ENCODE measurements around the gene MAML2.

MAML2 gene

GRCh38 chr11:96232132-96232531 is 110.9 kb downstream of the MAML2 start:
- DNase-seq, result no peak

- DNase-seq, result no peak
Observed at GRCh38 chr11:96230686-96231085, 112.3 kb downstream of the MAML2 start.

DNA sequence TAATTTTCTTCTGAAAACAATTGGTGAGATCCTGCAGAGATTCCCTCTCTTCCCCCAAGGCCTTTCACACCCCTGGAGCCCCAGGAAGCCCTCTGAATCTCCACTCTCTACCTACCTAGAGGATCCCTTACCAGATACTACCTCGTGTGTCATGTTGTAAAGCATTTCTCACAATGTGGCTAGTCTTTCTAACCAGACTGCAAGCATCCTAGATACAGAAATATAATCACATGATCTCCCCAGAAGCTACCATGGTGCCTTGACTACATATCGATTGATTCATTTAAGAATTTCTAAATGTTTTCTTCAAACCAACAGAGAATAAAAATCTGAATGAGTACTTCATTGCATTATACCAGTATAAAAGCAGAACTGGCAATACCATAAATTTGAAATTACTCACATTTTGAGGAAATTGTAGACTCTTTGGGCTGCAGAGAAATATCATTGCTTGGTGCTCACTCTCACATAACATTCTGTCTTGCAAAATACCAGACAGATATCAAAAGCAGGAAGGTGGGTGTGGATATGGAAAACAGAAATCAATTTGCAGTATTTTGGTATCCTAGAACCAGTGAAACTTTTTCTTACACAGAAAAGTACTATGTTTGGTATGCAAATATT is 113.5 kb downstream of the MAML2 start:
- DNase-seq, result no peak

DNA sequence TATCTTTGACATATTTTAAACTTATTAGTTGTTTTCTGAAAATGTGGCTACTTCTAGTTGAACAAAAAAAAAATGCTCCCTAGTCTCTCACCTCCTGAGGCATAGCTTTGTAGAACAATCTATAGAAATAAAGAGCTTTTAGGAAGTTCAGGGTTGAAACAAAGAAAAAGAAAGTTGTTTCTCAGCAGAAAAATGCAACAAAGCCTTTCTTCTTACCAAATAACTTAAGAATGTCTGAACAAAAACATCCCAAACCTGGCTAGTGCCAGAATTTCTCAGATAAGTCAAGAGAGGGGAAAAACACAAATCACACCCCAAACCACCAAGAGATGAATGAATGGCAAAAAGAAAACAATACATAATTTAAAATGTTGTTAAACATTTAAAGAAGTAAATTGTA is 114.1 kb downstream of the MAML2 start:
- no peak for DNase-seq

DNA sequence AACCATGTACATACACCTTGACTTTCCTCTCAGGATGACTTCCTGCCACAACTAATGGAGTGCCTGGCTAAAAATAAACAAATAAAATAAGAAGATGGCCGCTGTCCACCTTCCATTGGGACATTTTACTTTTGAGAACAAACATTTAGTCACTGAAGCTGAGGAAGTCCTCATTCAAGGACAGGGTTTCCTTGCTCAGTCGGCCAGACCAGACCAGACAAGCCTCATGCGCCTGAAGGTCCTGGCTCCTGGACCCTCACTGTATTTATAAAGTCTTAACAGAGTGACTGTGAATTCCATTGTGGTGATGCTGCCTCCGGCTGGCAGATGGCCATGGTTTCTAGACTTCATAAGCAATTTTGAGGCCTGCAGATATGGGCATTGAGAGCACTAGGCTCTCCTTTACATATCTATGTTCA is 114.5 kb downstream of the MAML2 start:
- peak; percentile 94 for DNase-seq

GRCh38 chr11:96227244-96227643 is 115.8 kb downstream of the MAML2 start:
- DNase-seq, result no peak

- DNase-seq, result no peak
Observed at GRCh38 chr11:96223083-96223482, 119.9 kb downstream of the MAML2 start.

DNA sequence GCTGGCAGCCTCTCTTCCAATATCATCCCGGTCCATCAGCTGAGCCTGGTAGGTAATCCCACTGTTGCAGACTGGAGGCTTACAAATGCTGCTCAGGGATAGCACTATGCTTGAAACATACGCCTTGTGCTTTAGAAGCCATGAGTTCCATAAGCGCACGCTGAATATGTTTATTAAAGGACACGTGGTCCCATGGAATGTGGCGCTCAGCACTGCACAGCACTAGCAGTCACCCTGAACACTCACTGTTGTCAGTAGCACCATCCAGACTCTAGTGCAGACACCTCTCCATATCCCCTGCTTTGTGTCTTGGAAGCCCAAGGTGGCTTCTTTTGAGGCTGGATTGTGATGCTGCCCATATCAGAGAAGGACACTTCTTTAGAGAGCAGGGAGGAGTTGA is 120.9 kb downstream of the MAML2 start:
- no peak for DNase-seq

GRCh38 chr11:96221244-96222070 is 121.5 kb downstream of the MAML2 start:
- no peak for DNase-seq

- no peak for DNase-seq
Observed at GRCh38 chr11:96219981-96220623, 122.9 kb downstream of the MAML2 start.

GRCh38 chr11:96218901-96219300 is 124.1 kb downstream of the MAML2 start:
- peak; percentile 85 for DNase-seq

GRCh38 chr11:96218006-96218405 is 125.0 kb downstream of the MAML2 start:
- DNase-seq, result no peak

DNA sequence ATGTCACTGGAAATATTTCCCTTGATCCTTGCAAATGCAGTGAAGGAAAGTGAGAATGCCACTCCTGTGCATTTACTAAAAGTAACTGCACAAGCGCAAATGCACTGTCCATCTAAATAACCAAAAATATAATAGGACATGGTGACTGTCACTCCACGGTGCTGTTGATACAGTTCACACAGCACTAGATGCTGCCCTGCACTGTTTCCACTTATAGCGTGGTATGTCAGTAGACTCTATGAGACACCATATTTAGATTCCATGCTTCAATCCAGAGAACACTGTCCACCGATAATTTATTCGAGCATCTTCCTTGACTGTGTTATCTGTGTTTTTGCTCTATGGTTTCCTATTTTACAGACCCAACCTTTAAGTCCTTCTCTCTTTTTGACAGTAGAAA is 125.8 kb downstream of the MAML2 start:
- DNase-seq, result no peak

DNA sequence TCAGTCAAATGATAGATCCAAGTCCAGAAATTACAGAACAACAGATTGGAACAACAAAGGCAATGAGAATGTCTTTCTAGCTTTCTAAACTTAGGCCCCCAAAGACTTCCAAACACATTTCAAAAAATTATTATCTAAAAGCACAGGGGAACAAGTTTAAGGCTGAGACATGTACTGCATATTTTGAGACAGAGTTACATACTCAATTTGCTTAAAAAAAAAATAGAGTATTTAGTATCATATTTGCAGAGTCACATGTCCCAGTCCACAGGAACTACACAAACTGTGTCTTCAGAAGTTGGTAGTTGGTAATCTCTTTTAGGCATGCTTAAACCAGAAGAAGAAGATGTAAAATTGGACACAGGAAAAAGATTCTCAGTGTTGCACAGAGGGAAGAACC is 127.2 kb downstream of the MAML2 start:
- DNase-seq, result no peak

DNA sequence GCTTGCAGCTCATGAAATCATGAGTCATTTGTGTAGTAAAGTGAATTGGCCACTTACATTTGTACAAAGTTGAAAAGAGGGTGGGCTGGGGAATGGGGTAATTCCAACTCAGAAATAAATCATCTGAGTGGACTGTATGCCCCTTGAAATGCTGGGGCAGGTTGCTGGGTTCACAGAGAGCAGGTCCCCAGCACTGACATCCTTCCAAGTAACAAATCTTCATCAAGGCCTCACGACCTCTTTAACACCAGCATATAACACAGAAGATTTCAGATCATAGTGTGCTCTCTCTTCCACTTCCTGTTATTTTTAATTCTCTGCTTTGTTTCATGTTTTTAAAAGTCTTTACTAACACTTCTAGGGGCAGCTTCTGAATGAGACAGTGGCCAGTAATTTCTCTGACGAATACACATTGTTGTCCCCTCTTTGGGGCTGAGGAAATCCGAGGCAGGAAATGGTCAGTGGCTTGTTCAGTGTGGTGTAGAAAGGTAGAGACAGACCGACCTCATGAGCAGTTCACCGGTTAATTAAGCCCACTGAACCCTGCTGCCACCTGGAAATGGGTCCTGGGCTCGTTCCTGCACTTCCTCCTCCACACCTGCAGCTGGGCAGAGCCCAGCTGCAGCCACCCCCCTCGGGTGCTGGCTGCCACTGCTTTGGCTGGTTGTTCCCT is 127.7 kb downstream of the MAML2 start:
- DNase-seq, result no peak

DNA sequence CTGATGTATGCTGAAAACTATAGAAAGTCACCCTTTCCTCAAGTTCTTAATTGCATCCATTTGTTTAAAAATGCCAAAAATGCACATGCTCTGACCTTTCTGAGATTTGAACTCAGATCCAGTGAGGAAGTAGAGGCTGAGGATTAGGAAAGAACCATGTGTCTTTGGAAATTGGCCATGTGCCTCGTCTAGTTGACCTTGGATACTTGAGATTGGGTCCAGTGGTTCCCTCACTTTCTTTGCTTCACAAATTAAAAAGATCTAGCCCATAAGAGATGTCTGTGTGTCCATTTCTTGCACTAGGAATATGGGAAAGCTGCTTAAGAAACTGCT is 128.3 kb downstream of the MAML2 start:
- no peak for DNase-seq

DNA sequence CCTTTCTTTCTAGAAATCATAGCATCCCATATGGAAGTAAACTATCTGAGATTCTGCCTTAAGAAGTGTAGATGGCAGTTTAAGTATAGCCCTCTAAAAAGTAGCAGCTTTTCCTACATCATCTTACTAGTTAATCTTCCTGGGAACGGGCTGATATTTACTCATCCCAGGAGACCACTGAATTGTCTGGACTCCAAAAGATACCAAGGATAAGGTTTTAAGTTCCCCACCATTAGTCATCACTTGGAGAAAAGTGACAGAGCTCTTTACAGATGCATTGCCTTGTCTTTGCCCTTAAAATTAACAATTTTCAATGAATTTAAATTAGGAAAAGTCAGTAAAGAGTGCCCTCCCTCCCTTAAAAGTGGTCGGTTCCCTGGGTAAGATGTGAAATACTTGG is 129.5 kb downstream of the MAML2 start:
- DNase-seq, result no peak

- no peak for DNase-seq
Observed at GRCh38 chr11:96211436-96211835, 131.6 kb downstream of the MAML2 start.

GRCh38 chr11:96207459-96208449 is 135.2 kb downstream of the MAML2 start:
- DNase-seq, result peak; percentile 94

DNA sequence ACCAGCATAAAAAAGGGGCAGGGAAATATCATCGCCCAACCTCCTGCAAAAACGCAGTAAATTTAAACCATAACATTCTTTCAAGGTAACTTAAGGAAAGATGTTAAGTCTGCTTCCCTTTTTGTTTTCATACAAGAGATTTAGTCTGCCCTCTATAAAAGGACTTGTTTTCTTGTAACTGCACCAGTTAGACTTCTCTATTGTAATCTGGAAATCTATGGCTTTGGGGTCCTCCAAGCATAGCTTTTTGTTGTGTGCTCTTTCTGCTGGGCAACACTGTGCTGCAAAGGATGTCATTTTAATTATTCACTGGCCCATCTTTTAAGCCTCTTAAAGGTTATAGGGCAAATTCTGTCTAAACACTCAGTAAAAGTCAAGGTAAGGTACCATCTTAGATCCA is 136.0 kb downstream of the MAML2 start:
- DNase-seq, result no peak

GRCh38 chr11:96205460-96205809 is 137.6 kb downstream of the MAML2 start:
- no peak for DNase-seq

DNA sequence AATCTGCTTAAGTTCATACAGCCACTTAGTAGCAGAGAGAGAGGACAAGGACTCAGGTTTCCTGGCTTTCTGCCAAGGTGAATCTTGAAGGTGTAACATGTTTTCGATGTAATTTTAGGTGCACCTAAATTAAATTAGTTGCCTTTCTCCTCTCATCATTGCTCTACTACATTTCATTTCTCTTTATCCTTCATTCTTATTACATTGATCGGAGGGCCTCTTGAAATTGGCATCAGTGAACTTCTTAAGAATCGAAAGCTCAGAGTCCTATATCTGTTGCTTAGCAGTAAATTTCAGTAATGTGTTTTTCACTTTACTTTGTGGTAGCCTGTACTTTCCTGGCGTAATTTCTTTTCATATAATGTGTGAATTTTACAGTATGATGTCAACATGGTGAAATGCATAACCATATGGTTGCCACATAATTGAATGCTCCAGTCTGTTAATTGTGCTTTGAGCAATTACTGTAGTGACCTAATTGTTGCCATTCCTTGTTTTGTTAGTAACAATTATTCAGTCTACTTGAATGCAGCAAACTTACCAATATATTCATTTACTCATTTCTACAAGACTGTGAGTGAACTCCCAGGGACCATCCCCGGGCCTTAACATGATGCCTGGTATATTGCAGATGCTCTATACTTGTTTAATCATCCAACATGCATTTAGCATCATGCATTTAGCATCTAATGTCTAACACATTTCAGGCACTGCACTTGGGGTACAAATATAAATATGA is 138.1 kb downstream of the MAML2 start:
- DNase-seq, result no peak

Data from islet precursor cell (in vitro differentiated cells).